ENCODE results near the gene LMNA. TPM values are rescaled to one million over a fixed set of nuclear protein-coding genes. Genes with fewer than 3 reads are reported as not detected.
"Not testable (repeated sequence)": the region's sequence is repeated elsewhere in the genome, so short reads cannot be mapped to it uniquely, and the experiment has no call there.

LMNA gene
- total RNA-seq, result 1,000 to 10,000 TPM in 1 of 2 donors, 100 to 1,000 TPM in 1; 919 to 1,908 TPM
- 524 to 3,090 reads per million in 2 donors for total RNA-seq

- no peaks in the 10 kb centered on the region for H3K27me3 Mint-ChIP-seq
- peak; percentile 74 to 84 (median 74) for DNase-seq
- H3K4me1 Mint-ChIP-seq, result peaks cover 35% of the 10 kb centered on the region
- peak within 1 kb of the TSS; percentile 100 for H3K27ac Mint-ChIP-seq
- peaks cover 5% of the 10 kb centered on the region for H3K36me3 Mint-ChIP-seq (ENCODE audit: low read depth)
- H3K4me3 Mint-ChIP-seq, result peak within 1 kb of the TSS; percentile 93
- ATAC-seq, result peak; percentile 82
- no peaks in the 10 kb centered on the region for H3K9me3 ChIP-seq (ENCODE audit: control insufficient read depth, low read length, poor library complexity, severe bottlenecking)
Observed at GRCh38 chr1:156114101-156114918, at the start of gene LMNA. LMNA (plus strand) TSS chr1:156114711; CDS start chr1:156114919, 208 bp downstream.

GRCh38 chr1:156065212-156065611 lies 49.3 kb upstream of the LMNA start:
- ATAC-seq, result no peak

GRCh38 chr1:156065871-156066270 lies 48.6 kb upstream of the LMNA start:
- ATAC-seq, result no peak
- Mint-ChIP-seq H3K36me3 (ENCODE audit: low read depth) (no peaks in the 10 kb centered on the region), H3K27ac (no peak overlapping the region), H3K4me1 (peaks cover 10% of the 10 kb centered on the region), H3K27me3 (no peaks in the 10 kb centered on the region), H3K4me3 (no peak overlapping the region)
- DNase-seq, result no peak
- H3K9me3 ChIP-seq (ENCODE audit: control insufficient read depth, low read length, poor library complexity, severe bottlenecking), result no peaks in the 10 kb centered on the region

More at GRCh38 chr1:156065212-156065611, 49.3 kb upstream of the LMNA start:
- no peaks in the 10 kb centered on the region for H3K36me3 Mint-ChIP-seq (ENCODE audit: low read depth)
- H3K27me3 Mint-ChIP-seq, result no peaks in the 10 kb centered on the region
- H3K9me3 ChIP-seq (ENCODE audit: control insufficient read depth, low read length, poor library complexity, severe bottlenecking), result no peaks in the 10 kb centered on the region
- no peak overlapping the region for H3K4me3 Mint-ChIP-seq
- H3K27ac Mint-ChIP-seq, result no peak overlapping the region
- no peak for DNase-seq
- H3K4me1 Mint-ChIP-seq, result peaks cover 10% of the 10 kb centered on the region

GRCh38 chr1:156067262-156067661 lies 47.2 kb upstream of the LMNA start:
- no peaks in the 10 kb centered on the region for H3K36me3 Mint-ChIP-seq (ENCODE audit: low read depth)
- H3K27me3 Mint-ChIP-seq, result no peaks in the 10 kb centered on the region
- no peak overlapping the region for H3K4me3 Mint-ChIP-seq
- ATAC-seq, result no peak
- H3K27ac Mint-ChIP-seq, result no peak overlapping the region
- no peak for DNase-seq
- peaks cover 12% of the 10 kb centered on the region for H3K4me1 Mint-ChIP-seq
- H3K9me3 ChIP-seq (ENCODE audit: control insufficient read depth, low read length, poor library complexity, severe bottlenecking), result no peaks in the 10 kb centered on the region

DNA sequence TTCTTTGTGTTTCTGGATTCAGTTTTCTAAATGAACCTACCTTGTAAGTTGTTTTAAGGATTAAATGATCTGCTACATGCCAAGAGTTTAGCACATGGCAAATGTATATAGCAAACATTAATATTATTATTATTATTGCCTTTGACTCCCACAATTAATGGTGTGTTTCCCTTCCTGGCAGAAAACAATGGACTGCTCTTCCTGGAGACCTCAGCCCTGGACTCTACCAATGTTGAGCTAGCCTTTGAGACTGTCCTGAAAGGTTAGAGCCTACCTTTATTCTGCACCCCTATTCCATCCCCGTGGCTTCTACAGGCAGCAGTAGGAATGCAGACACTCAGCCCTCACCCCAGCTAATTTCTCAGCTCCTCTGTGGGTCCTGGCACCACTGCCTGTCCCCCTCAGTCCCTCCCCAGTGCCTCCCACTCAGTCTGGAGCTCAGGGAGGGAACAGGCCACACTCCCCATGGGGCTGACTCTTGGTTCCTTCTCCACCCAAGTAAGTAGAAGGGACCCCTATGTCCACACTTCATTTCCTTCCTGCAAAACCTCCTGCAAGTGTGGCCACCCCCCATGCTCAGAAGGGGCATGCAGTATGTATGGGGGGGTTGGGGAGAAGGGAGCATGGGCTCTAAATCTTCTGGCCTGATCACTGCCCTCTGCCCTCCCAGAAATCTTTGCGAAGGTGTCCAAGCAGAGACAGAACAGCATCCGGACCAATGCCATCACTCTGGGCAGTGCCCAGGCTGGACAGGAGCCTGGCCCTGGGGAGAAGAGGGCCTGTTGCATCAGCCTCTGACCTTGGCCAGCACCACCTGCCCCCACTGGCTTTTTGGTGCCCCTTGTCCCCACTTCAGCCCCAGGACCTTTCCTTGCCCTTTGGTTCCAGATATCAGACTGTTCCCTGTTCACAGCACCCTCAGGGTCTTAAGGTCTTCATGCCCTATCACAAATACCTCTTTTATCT lies 44.7 kb upstream of the LMNA start:
- ATAC-seq (no peak), DNase-seq (no peak)
- H3K36me3 Mint-ChIP-seq (ENCODE audit: low read depth), result no peaks in the 10 kb centered on the region
- no peak overlapping the region for H3K27ac Mint-ChIP-seq
- H3K27me3 Mint-ChIP-seq, result peaks cover 4% of the 10 kb centered on the region
- no peaks in the 10 kb centered on the region for H3K9me3 ChIP-seq (ENCODE audit: control insufficient read depth, low read length, poor library complexity, severe bottlenecking)
- peaks cover 14% of the 10 kb centered on the region for H3K4me1 Mint-ChIP-seq
- no peak overlapping the region for H3K4me3 Mint-ChIP-seq

- H3K4me3 Mint-ChIP-seq, result no peak overlapping the region
- H3K4me1 Mint-ChIP-seq, result peaks cover 13% of the 10 kb centered on the region
Observed at GRCh38 chr1:156070548-156070947, 44.0 kb upstream of the LMNA start.

GRCh38 chr1:156071332-156071816 lies 43.1 kb upstream of the LMNA start:
- H3K27ac Mint-ChIP-seq, result not testable (repeated sequence)

More at GRCh38 chr1:156070548-156070947, 44.0 kb upstream of the LMNA start:
- H3K9me3 ChIP-seq (ENCODE audit: control insufficient read depth, low read length, poor library complexity, severe bottlenecking), result no peaks in the 10 kb centered on the region
- Mint-ChIP-seq H3K36me3 (ENCODE audit: low read depth) (no peaks in the 10 kb centered on the region), H3K27ac (no peak overlapping the region), H3K27me3 (peaks cover 11% of the 10 kb centered on the region)
- no peak for DNase-seq
- no peak for ATAC-seq

DNA sequence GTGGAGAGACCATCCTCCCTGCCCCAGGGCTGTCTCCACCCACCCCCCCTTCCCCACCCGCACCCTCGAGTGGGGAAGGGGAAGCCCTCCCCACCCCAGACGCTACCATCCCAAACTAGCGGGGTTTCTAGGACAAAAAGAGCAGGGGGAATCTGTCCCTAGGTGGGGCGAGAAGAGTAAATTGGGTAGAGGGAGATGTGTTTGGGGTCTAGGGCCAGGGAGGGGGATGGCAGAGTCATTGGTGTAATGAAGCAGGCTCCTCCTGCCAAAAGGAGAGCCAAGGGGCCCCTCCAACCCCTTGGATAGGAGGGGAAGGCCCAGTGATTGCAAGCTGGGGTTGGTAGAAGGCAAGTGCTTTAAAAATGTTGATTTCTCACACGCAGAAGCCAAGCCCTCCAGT lies 42.3 kb upstream of the LMNA start:
- Mint-ChIP-seq H3K4me3 (no peak overlapping the region), H3K36me3 (ENCODE audit: low read depth) (no peaks in the 10 kb centered on the region), H3K4me1 (peaks cover 9% of the 10 kb centered on the region), H3K27ac (no peak overlapping the region), H3K27me3 (peaks cover 16% of the 10 kb centered on the region)
- ATAC-seq, result no peak
- DNase-seq, result no peak
- no peaks in the 10 kb centered on the region for H3K9me3 ChIP-seq (ENCODE audit: control insufficient read depth, low read length, poor library complexity, severe bottlenecking)

More at GRCh38 chr1:156071332-156071816, 43.1 kb upstream of the LMNA start:
- not testable (repeated sequence) for DNase-seq; H3K4me3 Mint-ChIP-seq; H3K36me3 Mint-ChIP-seq (ENCODE audit: low read depth); ATAC-seq; H3K9me3 ChIP-seq (ENCODE audit: control insufficient read depth, low read length, poor library complexity, severe bottlenecking)
- Mint-ChIP-seq H3K27me3 (peaks cover 14% of the 10 kb centered on the region), H3K4me1 (peaks cover 12% of the 10 kb centered on the region)

DNA sequence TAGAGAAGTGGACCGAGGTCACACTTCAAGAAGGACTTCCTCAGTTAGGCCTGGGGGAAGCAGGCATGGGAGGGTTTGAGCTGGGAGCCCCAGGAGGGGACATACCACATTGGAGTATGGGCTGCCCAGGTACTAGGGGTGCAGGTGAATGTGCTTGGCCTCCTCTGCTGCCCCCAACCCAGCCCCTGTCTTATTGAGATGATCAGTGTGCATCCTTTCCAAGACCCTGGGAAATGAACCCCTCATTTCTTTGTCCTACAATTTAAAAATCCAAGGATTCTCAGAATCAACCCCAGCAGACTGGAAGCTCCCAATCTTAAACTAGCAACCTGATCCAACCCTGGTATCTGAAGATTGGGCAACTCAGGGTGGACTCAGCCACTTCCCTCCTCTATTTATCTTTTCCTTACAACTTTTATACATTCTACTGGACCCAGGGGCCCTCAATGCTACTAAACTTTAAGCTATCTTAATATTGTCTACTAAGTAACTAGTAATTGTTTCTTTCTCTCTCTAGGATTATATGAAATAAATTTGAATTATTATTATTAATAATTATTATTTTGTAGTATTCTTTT lies 41.3 kb upstream of the LMNA start:
- Mint-ChIP-seq H3K36me3 (ENCODE audit: low read depth) (peaks cover 4% of the 10 kb centered on the region), H3K27me3 (peaks cover 25% of the 10 kb centered on the region), H3K27ac (no peak overlapping the region), H3K4me3 (no peak overlapping the region), H3K4me1 (peaks cover 8% of the 10 kb centered on the region)
- no peaks in the 10 kb centered on the region for H3K9me3 ChIP-seq (ENCODE audit: control insufficient read depth, low read length, poor library complexity, severe bottlenecking)
- ATAC-seq (no peak), DNase-seq (no peak)

- H3K36me3 Mint-ChIP-seq (ENCODE audit: low read depth), result peaks cover 4% of the 10 kb centered on the region
- H3K9me3 ChIP-seq (ENCODE audit: control insufficient read depth, low read length, poor library complexity, severe bottlenecking), result no peaks in the 10 kb centered on the region
- H3K27ac Mint-ChIP-seq, result no peak overlapping the region
- DNase-seq (no peak), ATAC-seq (no peak)
- H3K27me3 Mint-ChIP-seq, result peaks cover 26% of the 10 kb centered on the region
- no peak overlapping the region for H3K4me3 Mint-ChIP-seq
- H3K4me1 Mint-ChIP-seq, result peaks cover 12% of the 10 kb centered on the region
Observed at GRCh38 chr1:156073740-156074139, 40.8 kb upstream of the LMNA start.

DNA sequence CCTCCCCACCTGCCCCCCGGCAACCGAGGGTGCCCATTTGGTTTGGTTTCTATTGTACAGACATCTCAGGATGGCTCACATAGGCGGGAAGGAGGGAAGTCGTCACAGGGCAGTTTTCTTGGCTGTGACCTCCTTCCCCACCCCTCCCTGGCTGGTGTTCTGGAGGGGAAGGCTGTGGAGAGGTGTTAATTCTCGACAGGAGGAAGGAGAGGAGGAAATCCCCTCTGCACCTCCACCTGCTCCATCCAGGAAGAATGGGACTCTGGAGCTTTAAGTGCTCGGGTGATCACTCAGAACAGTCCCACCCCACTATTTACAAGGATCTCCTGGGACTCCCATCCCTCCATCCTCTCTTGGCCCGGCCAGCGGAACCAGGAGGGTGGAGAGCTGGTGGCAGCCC lies 39.9 kb upstream of the LMNA start:
- H3K9me3 ChIP-seq (ENCODE audit: control insufficient read depth, low read length, poor library complexity, severe bottlenecking), result no peaks in the 10 kb centered on the region
- H3K36me3 Mint-ChIP-seq (ENCODE audit: low read depth), result peaks cover 4% of the 10 kb centered on the region
- H3K27ac Mint-ChIP-seq, result no peak overlapping the region
- no peak overlapping the region for H3K4me3 Mint-ChIP-seq
- no peak for ATAC-seq
- DNase-seq, result no peak
- H3K4me1 Mint-ChIP-seq, result peaks cover 13% of the 10 kb centered on the region
- peaks cover 26% of the 10 kb centered on the region for H3K27me3 Mint-ChIP-seq

- ATAC-seq (no peak), DNase-seq (no peak)
- Mint-ChIP-seq H3K4me1 (peaks cover 13% of the 10 kb centered on the region), H3K27me3 (peaks cover 26% of the 10 kb centered on the region), H3K36me3 (ENCODE audit: low read depth) (peaks cover 4% of the 10 kb centered on the region), H3K4me3 (no peak overlapping the region), H3K27ac (no peak overlapping the region)
- no peaks in the 10 kb centered on the region for H3K9me3 ChIP-seq (ENCODE audit: control insufficient read depth, low read length, poor library complexity, severe bottlenecking)
Observed at GRCh38 chr1:156075162-156075561, 39.3 kb upstream of the LMNA start.
